Natural killer cell (primary cell): Measurements from ENCODE around the gene TIGD3. TPM values are rescaled to one million over a fixed set of nuclear protein-coding genes. Genes with fewer than 3 reads are reported as not detected.

ENCODE experiments used
- ATAC-seq, 3 donors: fragments of 150-1000 bp in 2 of 3; fragments of 200-7000 bp in 1 of 3; cut with Tn5 transposase; 1 replicate in 1 of 3; 2 replicates in 2 of 3; pipeline ENCODE4 v1.10.0; 2021; ENCODE audit warnings: mild to moderate bottlenecking in 2 of 3, moderate library complexity in 2 of 3
- DNase-seq, 2 donors: peaks; one replicate each; pipeline versions ENCODE4 v3.0.0 to v3.0.0-alpha.2; 2013 to 2021; ENCODE audit warnings: mixed read lengths in 1 of 2
- H3K27ac ChIP-seq: one replicate; pipeline ENCODE4 v1.5.1; 2013; ENCODE audit warnings: mild to moderate bottlenecking, low read length
- H3K27me3 ChIP-seq: one replicate; pipeline ENCODE4 v1.6.1; 2013; ENCODE audit warnings: low read length; ENCODE audit not compliant: control insufficient read depth, insufficient read depth
- H3K36me3 ChIP-seq: one replicate; pipeline ENCODE4 v1.6.1; 2013; ENCODE audit warnings: low read length; ENCODE audit not compliant: control insufficient read depth, insufficient read depth
- H3K4me1 ChIP-seq: one replicate; pipeline ENCODE4 v1.6.1; 2013; ENCODE audit warnings: low read length; ENCODE audit not compliant: control insufficient read depth, insufficient read depth
- H3K4me3 ChIP-seq: one replicate; pipeline ENCODE4 v1.5.1; 2013; ENCODE audit warnings: low read length
- H3K9me3 ChIP-seq: one replicate; pipeline ENCODE4 v1.6.1; 2013; ENCODE audit warnings: low read length; ENCODE audit not compliant: control insufficient read depth, insufficient read depth
- H3K27ac Mint-ChIP-seq, 2 donors: one replicate each; pipeline ENCODE4 v1.8.0; 2022; ENCODE audit warnings: mild to moderate bottlenecking in 2 of 2, mixed read lengths in 2 of 2, moderate library complexity in 1 of 2
- H3K27me3 Mint-ChIP-seq, 2 donors: one replicate each; pipeline ENCODE4 v1.8.0; 2022; ENCODE audit warnings: low read depth in 2 of 2, mixed read lengths in 2 of 2
- H3K36me3 Mint-ChIP-seq: one replicate; pipeline ENCODE4 v1.8.0; 2022; ENCODE audit warnings: mixed read lengths
- H3K4me1 Mint-ChIP-seq, 2 donors: one replicate each; pipeline ENCODE4 v1.8.0; 2022; ENCODE audit warnings: mixed read lengths in 2 of 2
- H3K4me3 Mint-ChIP-seq: one replicate; pipeline ENCODE4 v1.8.0; 2022; ENCODE audit warnings: mild to moderate bottlenecking, moderate library complexity, mixed read lengths
- H3K9me3 Mint-ChIP-seq, 2 donors: one replicate each; pipeline ENCODE4 v1.8.0; 2022; ENCODE audit warnings: mixed read lengths in 2 of 2
- CTCF ChIP-seq: fragments of 200-600 bp; IDR thresholded peaks from one replicate; pipeline ENCODE4 v1.8.0; 2022; ENCODE audit warnings: antibody characterized with exemption
- WGBS: methylation state at CpG from one replicate; pipeline ENCODE4 v1.1.7; 2013; ENCODE audit warnings: missing lambda C conversion rate; ENCODE audit not compliant: insufficient coverage; 5-methylcytosine and 5-hydroxymethylcytosine counted together
- intact Hi-C: fragments of 100-400 bp; cut with micrococcal nuclease; formaldehyde crosslinking; loops from one replicate; pipeline ENCODE4 v1.14.2; 2022
- total RNA-seq, 4 donors: library from RNA; stranded (reverse); fragments of 120-200 nt in 1 of 4; gene quantifications; one replicate each; pipeline versions ENCODE4 v1.2.3 to v1.2.4, GENCODE V29; 2013 to 2022

Gene TIGD3
- total RNA-seq, 3 donors from 2014 or later (not counting 1 experiment from before 2014, with no cell fraction given), result 0.70 to 2.2 (median 1.2) TPM

GRCh38 chr11:65352783-65353182 lies 1.8 kb upstream of the TIGD3 start:
- no peak for TF ChIP-seq CTCF
- H3K4me3 Mint-ChIP-seq, result no peak overlapping the region
- Histone ChIP-seq H3K4me3 (no peak overlapping the region), H3K9me3 (no peaks in the 10 kb centered on the region), H3K4me1 (peaks cover 19% of the 10 kb centered on the region), H3K27ac (no peak overlapping the region), H3K36me3 (peaks cover 35% of the 10 kb centered on the region), H3K27me3 (no peaks in the 10 kb centered on the region)
- H3K4me1 Mint-ChIP-seq, result peaks cover 15 to 20% of the 10 kb centered on the region in 2 donors
- intact Hi-C loops, result loop anchor here (10.0 kb wide), 1 partner anchor 432 kb away; the partner anchor contains the start of genes AP5B1 and OVOL1
- no peaks in the 10 kb centered on the region for H3K36me3 Mint-ChIP-seq
- H3K27ac Mint-ChIP-seq, result peak overlapping the region in 1 of 2 donors; percentile 53
- no peak for DNase-seq
- no peak for ATAC-seq
- no peaks in the 10 kb centered on the region for H3K9me3 Mint-ChIP-seq
- no CpG with 5 or more reads among the region's 3 CpGs for WGBS
- no peaks in the 10 kb centered on the region for H3K27me3 Mint-ChIP-seq

- no peak for TF ChIP-seq CTCF
- H3K36me3 Mint-ChIP-seq, result no peaks in the 10 kb centered on the region
- DNase-seq (no peak), ATAC-seq (no peak)
- Histone ChIP-seq H3K4me1 (peaks cover 19% of the 10 kb centered on the region), H3K27ac (no peak overlapping the region), H3K27me3 (no peaks in the 10 kb centered on the region), H3K4me3 (no peak overlapping the region), H3K36me3 (peaks cover 31% of the 10 kb centered on the region), H3K9me3 (no peaks in the 10 kb centered on the region)
- H3K4me1 Mint-ChIP-seq, result peaks cover 15 to 20% of the 10 kb centered on the region in 2 donors
- no peaks in the 10 kb centered on the region for H3K9me3 Mint-ChIP-seq
- intact Hi-C loops, result loop anchor here (10.0 kb wide), 1 partner anchor 431 kb away; the partner anchor contains the start of genes AP5B1 and OVOL1
- H3K27ac Mint-ChIP-seq, result peak overlapping the region; percentile 79 to 94
- peak overlapping the region; percentile 81 for H3K4me3 Mint-ChIP-seq
- H3K27me3 Mint-ChIP-seq, result no peaks in the 10 kb centered on the region
- WGBS, result 96% methylated on average over 7 of the region's 7 CpGs
These were observed 1.2 kb upstream of the TIGD3 start for GRCh38 chr11:65353376-65353775.

DNA sequence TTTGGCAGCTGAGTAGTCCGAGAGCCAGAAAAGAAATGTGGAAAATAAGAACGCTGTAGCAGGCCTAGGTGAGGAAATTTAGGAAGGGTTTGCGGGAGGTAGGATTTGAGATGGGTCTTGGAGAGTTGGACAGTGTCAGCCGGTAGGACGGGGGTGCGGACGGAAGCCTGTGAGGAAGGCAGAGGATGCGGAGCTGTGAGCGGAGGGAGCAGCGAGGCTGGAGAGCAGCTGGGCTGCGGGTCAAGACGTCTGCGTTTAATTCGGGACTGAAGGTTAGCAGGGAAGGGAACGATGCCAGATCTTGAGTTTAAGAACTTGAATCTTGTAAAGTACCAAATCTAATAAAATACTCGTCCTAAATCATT lies 669 bp upstream of the TIGD3 start:
- WGBS, result 73% methylated on average over 16 of the region's 16 CpGs
- Mint-ChIP-seq H3K27me3 (no peaks in the 10 kb centered on the region), H3K4me1 (peaks cover 15 to 20% of the 10 kb centered on the region in 2 donors), H3K9me3 (no peaks in the 10 kb centered on the region), H3K36me3 (no peaks in the 10 kb centered on the region), H3K4me3 (peak overlapping the region; percentile 81), H3K27ac (peak overlapping the region; percentile 79 to 94)
- H3K4me3 ChIP-seq, result peak overlapping the region; percentile 49
- DNase-seq, result no peak
- H3K27me3 ChIP-seq, result no peaks in the 10 kb centered on the region
- H3K9me3 ChIP-seq, result no peaks in the 10 kb centered on the region
- intact Hi-C loops, result loop anchor here (1.0 to 10.0 kb wide), 2 partner anchors 21 to 431 kb away; partner anchors contain the start of genes AP5B1, DPF2 and OVOL1
- peaks cover 19% of the 10 kb centered on the region for H3K4me1 ChIP-seq
- peaks cover 26% of the 10 kb centered on the region for H3K36me3 ChIP-seq
- no peak for ATAC-seq
- TF ChIP-seq CTCF, result no peak
- H3K27ac ChIP-seq, result peak overlapping the region; percentile 44
